WTC11 (cell line): Measurements from ENCODE around the gene TIMM50. TPM values are rescaled to one million over a fixed set of nuclear protein-coding genes. Genes with fewer than 3 reads are reported as not detected.

Source experiments
- ATAC-seq: fragments of 200-7000 bp; cut with Tn5 transposase; 2 replicates; pipeline ENCODE4 v1.10.0; 2021; ENCODE audit warnings: mild to moderate bottlenecking, moderate library complexity
- CTCF ChIA-PET: fragments of 300-600 bp; sonication (Branson Sonifier 250); formaldehyde crosslinking; loops from one replicate; lab custom pipeline; 2021; ENCODE audit warnings: antibody characterized with exemption; lab: Charles Lee
- POLR2A ChIA-PET: fragments of 350-600 bp; sonication (Branson Sonifier 250); formaldehyde crosslinking; loops from one replicate; lab custom pipeline; 2021; ENCODE audit warnings: antibody characterized with exemption; lab: Charles Lee
- DNase-seq: peaks from one replicate; pipeline ENCODE4 v3.0.0; 2021; ENCODE audit warnings: low spot score
- H3K27ac Mint-ChIP-seq: 2 replicates; pipeline ENCODE4 v1.8.0; 2021; ENCODE audit warnings: mixed read lengths
- H3K27me3 Mint-ChIP-seq: 2 replicates; pipeline ENCODE4 v1.8.0; 2021; ENCODE audit warnings: low read depth, mild to moderate bottlenecking, moderate library complexity, mixed read lengths
- H3K36me3 Mint-ChIP-seq: 2 replicates; pipeline ENCODE4 v1.8.0; 2021; ENCODE audit warnings: mixed read lengths
- H3K4me1 Mint-ChIP-seq: 2 replicates; pipeline ENCODE4 v1.8.0; 2022; ENCODE audit warnings: mixed read lengths
- H3K4me3 Mint-ChIP-seq: 2 replicates; pipeline ENCODE4 v1.8.0; 2021; ENCODE audit warnings: mild to moderate bottlenecking, moderate library complexity, mixed read lengths
- H3K9me3 Mint-ChIP-seq: 2 replicates; pipeline ENCODE4 v1.8.0; 2021; ENCODE audit warnings: mixed read lengths
- CREB1 ChIP-seq: sonication (generic); formaldehyde crosslinking; IDR thresholded peaks from 2 replicates; pipeline ENCODE4 v1.8.0; 2023; ENCODE audit warnings: mild to moderate bottlenecking, missing genetic modification reagents
- HMGA2 ChIP-seq: fragments of 250-450 bp; sonication (Bioruptor Pico); IDR thresholded peaks from 2 replicates; pipeline ENCODE4 v1.4.0; 2021; ENCODE audit warnings: mild to moderate bottlenecking, moderate library complexity
- KAT7 ChIP-seq: sonication (generic); formaldehyde crosslinking; IDR thresholded peaks from 2 replicates; pipeline ENCODE4 v1.8.1; 2023; ENCODE audit warnings: missing genetic modification reagents, mild to moderate bottlenecking, borderline replicate concordance
- MLX ChIP-seq: sonication (generic); formaldehyde crosslinking; IDR thresholded peaks from 2 replicates; pipeline ENCODE4 v1.8.1; 2023; ENCODE audit warnings: mild to moderate bottlenecking, missing genetic modification reagents, moderate library complexity
- NFE2L1 ChIP-seq: sonication (generic); formaldehyde crosslinking; IDR thresholded peaks from 2 replicates; pipeline ENCODE4 v1.8.1; 2023; ENCODE audit warnings: missing genetic modification reagents
- RELA ChIP-seq: sonication (generic); formaldehyde crosslinking; IDR thresholded peaks from 2 replicates; pipeline ENCODE4 v1.8.1; 2022; ENCODE audit warnings: missing genetic modification reagents, mild to moderate bottlenecking, borderline replicate concordance
- ZNF121 ChIP-seq: sonication (generic); formaldehyde crosslinking; IDR thresholded peaks from 2 replicates; pipeline ENCODE4 v1.8.0; 2023; ENCODE audit warnings: missing genetic modification reagents
- ZNF138 ChIP-seq: sonication (generic); formaldehyde crosslinking; conservative IDR thresholded peaks from 2 replicates; pipeline ENCODE4 v1.8.1; 2022; ENCODE audit warnings: mild to moderate bottlenecking, moderate library complexity, missing genetic modification reagents
- ZNF396 ChIP-seq: fragments of 250-450 bp; sonication (Bioruptor Pico); IDR thresholded peaks from 2 replicates; pipeline ENCODE4 v1.8.0; 2021; ENCODE audit warnings: mild to moderate bottlenecking, moderate library complexity, borderline replicate concordance
- total RNA-seq: library from RNA; stranded (reverse); gene quantifications from 3 replicates; pipeline ENCODE4 v1.2.3, GENCODE V29; 2021
- TF ChIP-seq, protein P1 (sequence below): fragments of 200-600 bp; IDR thresholded peaks from 2 replicates; pipeline ENCODE4 v1.8.0; 2022; ENCODE audit warnings: antibody characterized with exemption
- TF ChIP-seq, protein P2 (sequence below): fragments of 250-450 bp; sonication (Bioruptor Pico); IDR thresholded peaks from 2 replicates; pipeline ENCODE4 v1.8.0; 2021; ENCODE audit warnings: mild to moderate bottlenecking
- TF ChIP-seq, protein P3 (sequence below): sonication (generic); formaldehyde crosslinking; IDR thresholded peaks from 2 replicates; pipeline ENCODE4 v1.8.0; 2023; ENCODE audit warnings: missing genetic modification reagents
- TF ChIP-seq, protein P4 (sequence below): sonication (generic); formaldehyde crosslinking; IDR thresholded peaks from 2 replicates; pipeline ENCODE4 v1.8.0; 2022; ENCODE audit warnings: mild to moderate bottlenecking, missing genetic modification reagents
- TF ChIP-seq, protein P5 (sequence below): sonication (generic); formaldehyde crosslinking; IDR thresholded peaks from 2 replicates; pipeline ENCODE4 v1.8.1; 2023; ENCODE audit warnings: mild to moderate bottlenecking, missing genetic modification reagents
- TF ChIP-seq, protein P6 (sequence below): sonication (generic); formaldehyde crosslinking; IDR thresholded peaks from 2 replicates; pipeline ENCODE4 v1.8.1; 2022; ENCODE audit warnings: low read depth, missing genetic modification reagents, borderline replicate concordance
- TF ChIP-seq, protein P7 (sequence below): sonication (generic); formaldehyde crosslinking; IDR thresholded peaks from 2 replicates; pipeline ENCODE4 v1.8.1; 2023; ENCODE audit warnings: mild to moderate bottlenecking, missing genetic modification reagents, moderate library complexity
- TF ChIP-seq, protein P8 (sequence below): sonication (generic); formaldehyde crosslinking; IDR thresholded peaks from 2 replicates; pipeline ENCODE4 v1.8.0; 2022; ENCODE audit warnings: mild to moderate bottlenecking, missing genetic modification reagents
- TF ChIP-seq, protein P9 (sequence below): sonication (generic); formaldehyde crosslinking; conservative IDR thresholded peaks from 2 replicates; pipeline ENCODE4 v1.8.1; 2022; ENCODE audit warnings: mild to moderate bottlenecking, missing genetic modification reagents

Gene TIMM50
- total RNA-seq, 1 experiment from 2014 or later, result 154 TPM

GRCh38 chr19:39467941-39468340, 12.7 kb upstream of the TIMM50 start:
- POLR2A ChIA-PET, result no interaction called here
- H3K4me3 Mint-ChIP-seq, result no peak overlapping the region

More at GRCh38 chr19:39467941-39468340, 12.7 kb upstream of the TIMM50 start:
- H3K4me1 Mint-ChIP-seq, result no peaks in the 10 kb centered on the region
- ATAC-seq, result no peak
- CTCF ChIA-PET, result no interaction called here
- no peaks in the 10 kb centered on the region for H3K9me3 Mint-ChIP-seq
- no peaks in the 10 kb centered on the region for H3K27me3 Mint-ChIP-seq
- TF ChIP-seq ZNF138 (no peak), KAT7 (CRISPR knock-in tag) (no peak), CREB1 (CRISPR knock-in tag) (no peak), RELA (CRISPR knock-in tag) (no peak), MLX (CRISPR knock-in tag) (no peak), HMGA2 (CRISPR knock-in tag) (no peak), ZNF396 (CRISPR knock-in tag) (no peak), NFE2L1 (CRISPR knock-in tag) (no peak), ZNF121 (no peak)
- TF ChIP-seq, protein P1, sequence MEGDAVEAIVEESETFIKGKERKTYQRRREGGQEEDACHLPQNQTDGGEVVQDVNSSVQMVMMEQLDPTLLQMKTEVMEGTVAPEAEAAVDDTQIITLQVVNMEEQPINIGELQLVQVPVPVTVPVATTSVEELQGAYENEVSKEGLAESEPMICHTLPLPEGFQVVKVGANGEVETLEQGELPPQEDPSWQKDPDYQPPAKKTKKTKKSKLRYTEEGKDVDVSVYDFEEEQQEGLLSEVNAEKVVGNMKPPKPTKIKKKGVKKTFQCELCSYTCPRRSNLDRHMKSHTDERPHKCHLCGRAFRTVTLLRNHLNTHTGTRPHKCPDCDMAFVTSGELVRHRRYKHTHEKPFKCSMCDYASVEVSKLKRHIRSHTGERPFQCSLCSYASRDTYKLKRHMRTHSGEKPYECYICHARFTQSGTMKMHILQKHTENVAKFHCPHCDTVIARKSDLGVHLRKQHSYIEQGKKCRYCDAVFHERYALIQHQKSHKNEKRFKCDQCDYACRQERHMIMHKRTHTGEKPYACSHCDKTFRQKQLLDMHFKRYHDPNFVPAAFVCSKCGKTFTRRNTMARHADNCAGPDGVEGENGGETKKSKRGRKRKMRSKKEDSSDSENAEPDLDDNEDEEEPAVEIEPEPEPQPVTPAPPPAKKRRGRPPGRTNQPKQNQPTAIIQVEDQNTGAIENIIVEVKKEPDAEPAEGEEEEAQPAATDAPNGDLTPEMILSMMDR, result no peak
- TF ChIP-seq, protein P2, sequence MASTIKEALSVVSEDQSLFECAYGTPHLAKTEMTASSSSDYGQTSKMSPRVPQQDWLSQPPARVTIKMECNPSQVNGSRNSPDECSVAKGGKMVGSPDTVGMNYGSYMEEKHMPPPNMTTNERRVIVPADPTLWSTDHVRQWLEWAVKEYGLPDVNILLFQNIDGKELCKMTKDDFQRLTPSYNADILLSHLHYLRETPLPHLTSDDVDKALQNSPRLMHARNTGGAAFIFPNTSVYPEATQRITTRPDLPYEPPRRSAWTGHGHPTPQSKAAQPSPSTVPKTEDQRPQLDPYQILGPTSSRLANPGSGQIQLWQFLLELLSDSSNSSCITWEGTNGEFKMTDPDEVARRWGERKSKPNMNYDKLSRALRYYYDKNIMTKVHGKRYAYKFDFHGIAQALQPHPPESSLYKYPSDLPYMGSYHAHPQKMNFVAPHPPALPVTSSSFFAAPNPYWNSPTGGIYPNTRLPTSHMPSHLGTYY, result no peak
- TF ChIP-seq, protein P3, sequence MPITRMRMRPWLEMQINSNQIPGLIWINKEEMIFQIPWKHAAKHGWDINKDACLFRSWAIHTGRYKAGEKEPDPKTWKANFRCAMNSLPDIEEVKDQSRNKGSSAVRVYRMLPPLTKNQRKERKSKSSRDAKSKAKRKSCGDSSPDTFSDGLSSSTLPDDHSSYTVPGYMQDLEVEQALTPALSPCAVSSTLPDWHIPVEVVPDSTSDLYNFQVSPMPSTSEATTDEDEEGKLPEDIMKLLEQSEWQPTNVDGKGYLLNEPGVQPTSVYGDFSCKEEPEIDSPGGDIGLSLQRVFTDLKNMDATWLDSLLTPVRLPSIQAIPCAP (CRISPR knock-in tag), result no peak
- TF ChIP-seq, protein P4, sequence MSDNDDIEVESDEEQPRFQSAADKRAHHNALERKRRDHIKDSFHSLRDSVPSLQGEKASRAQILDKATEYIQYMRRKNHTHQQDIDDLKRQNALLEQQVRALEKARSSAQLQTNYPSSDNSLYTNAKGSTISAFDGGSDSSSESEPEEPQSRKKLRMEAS (CRISPR knock-in tag), result no peak
- TF ChIP-seq, protein P5, sequence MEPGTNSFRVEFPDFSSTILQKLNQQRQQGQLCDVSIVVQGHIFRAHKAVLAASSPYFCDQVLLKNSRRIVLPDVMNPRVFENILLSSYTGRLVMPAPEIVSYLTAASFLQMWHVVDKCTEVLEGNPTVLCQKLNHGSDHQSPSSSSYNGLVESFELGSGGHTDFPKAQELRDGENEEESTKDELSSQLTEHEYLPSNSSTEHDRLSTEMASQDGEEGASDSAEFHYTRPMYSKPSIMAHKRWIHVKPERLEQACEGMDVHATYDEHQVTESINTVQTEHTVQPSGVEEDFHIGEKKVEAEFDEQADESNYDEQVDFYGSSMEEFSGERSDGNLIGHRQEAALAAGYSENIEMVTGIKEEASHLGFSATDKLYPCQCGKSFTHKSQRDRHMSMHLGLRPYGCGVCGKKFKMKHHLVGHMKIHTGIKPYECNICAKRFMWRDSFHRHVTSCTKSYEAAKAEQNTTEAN (CRISPR knock-in tag), result no peak
- TF ChIP-seq, protein P6, sequence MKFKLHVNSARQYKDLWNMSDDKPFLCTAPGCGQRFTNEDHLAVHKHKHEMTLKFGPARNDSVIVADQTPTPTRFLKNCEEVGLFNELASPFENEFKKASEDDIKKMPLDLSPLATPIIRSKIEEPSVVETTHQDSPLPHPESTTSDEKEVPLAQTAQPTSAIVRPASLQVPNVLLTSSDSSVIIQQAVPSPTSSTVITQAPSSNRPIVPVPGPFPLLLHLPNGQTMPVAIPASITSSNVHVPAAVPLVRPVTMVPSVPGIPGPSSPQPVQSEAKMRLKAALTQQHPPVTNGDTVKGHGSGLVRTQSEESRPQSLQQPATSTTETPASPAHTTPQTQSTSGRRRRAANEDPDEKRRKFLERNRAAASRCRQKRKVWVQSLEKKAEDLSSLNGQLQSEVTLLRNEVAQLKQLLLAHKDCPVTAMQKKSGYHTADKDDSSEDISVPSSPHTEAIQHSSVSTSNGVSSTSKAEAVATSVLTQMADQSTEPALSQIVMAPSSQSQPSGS (CRISPR knock-in tag), result no peak
- TF ChIP-seq, protein P7, sequence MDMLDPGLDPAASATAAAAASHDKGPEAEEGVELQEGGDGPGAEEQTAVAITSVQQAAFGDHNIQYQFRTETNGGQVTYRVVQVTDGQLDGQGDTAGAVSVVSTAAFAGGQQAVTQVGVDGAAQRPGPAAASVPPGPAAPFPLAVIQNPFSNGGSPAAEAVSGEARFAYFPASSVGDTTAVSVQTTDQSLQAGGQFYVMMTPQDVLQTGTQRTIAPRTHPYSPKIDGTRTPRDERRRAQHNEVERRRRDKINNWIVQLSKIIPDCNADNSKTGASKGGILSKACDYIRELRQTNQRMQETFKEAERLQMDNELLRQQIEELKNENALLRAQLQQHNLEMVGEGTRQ, result no peak
- TF ChIP-seq, protein P8, sequence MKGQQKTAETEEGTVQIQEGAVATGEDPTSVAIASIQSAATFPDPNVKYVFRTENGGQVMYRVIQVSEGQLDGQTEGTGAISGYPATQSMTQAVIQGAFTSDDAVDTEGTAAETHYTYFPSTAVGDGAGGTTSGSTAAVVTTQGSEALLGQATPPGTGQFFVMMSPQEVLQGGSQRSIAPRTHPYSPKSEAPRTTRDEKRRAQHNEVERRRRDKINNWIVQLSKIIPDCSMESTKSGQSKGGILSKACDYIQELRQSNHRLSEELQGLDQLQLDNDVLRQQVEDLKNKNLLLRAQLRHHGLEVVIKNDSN (CRISPR knock-in tag), result no peak
- TF ChIP-seq, protein P9, sequence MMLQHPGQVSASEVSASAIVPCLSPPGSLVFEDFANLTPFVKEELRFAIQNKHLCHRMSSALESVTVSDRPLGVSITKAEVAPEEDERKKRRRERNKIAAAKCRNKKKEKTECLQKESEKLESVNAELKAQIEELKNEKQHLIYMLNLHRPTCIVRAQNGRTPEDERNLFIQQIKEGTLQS (CRISPR knock-in tag), result no peak
- TF ChIP-seq, all 79 proteins: peak for 0
- peaks cover 75% of the 10 kb centered on the region for H3K36me3 Mint-ChIP-seq
- H3K27ac Mint-ChIP-seq, result no peak overlapping the region
- DNase-seq, result no peak
